GM10847 (cell line): ENCODE results near the gene NANS.

Experiments used
- POLR2A ChIP-seq: IDR thresholded peaks from 2 replicates; pipeline ENCODE4 v1.6.1; 2011; ENCODE audit not compliant: insufficient read length; ENCODE audit errors: extremely low read depth

Gene NANS

GRCh38 chr9:98056269-98057137 is at the start of gene NANS:
TSS of gene NANS (plus strand) at chr9:98056732. CDS start at chr9:98056809, 77 bp downstream.
- TF ChIP-seq POLR2A = peak; percentile 98

- TF ChIP-seq POLR2A = no peak
These were observed 49.1 kb upstream of the NANS start for GRCh38 chr9:98007251-98007928.

GRCh38 chr9:98008764-98009163 is 47.8 kb upstream of the NANS start:
- no peak for TF ChIP-seq POLR2A

GRCh38 chr9:98009437-98009836 is 47.1 kb upstream of the NANS start:
- no peak for TF ChIP-seq POLR2A

GRCh38 chr9:98009936-98010335 is 46.6 kb upstream of the NANS start:
- TF ChIP-seq POLR2A = no peak

GRCh38 chr9:98010445-98010844 is 46.1 kb upstream of the NANS start:
- no peak for TF ChIP-seq POLR2A

GRCh38 chr9:98011122-98011521 is 45.4 kb upstream of the NANS start:
- TF ChIP-seq POLR2A = no peak

GRCh38 chr9:98016137-98016680 is 40.3 kb upstream of the NANS start:
- no peak for TF ChIP-seq POLR2A

- TF ChIP-seq POLR2A = no peak
These were observed 39.2 kb upstream of the NANS start for GRCh38 chr9:98017306-98017705.

GRCh38 chr9:98018347-98018746 is 38.2 kb upstream of the NANS start:
- no peak for TF ChIP-seq POLR2A

- TF ChIP-seq POLR2A = no peak
These were observed 37.4 kb upstream of the NANS start for GRCh38 chr9:98019098-98019497.

- TF ChIP-seq POLR2A = no peak
These were observed 35.9 kb upstream of the NANS start for GRCh38 chr9:98020476-98021145.

- TF ChIP-seq POLR2A = no peak
These were observed 35.1 kb upstream of the NANS start for GRCh38 chr9:98021306-98022040.

- no peak for TF ChIP-seq POLR2A
These were observed 34.1 kb upstream of the NANS start for GRCh38 chr9:98022447-98022846.

GRCh38 chr9:98024702-98025101 is 31.8 kb upstream of the NANS start:
- TF ChIP-seq POLR2A = no peak
